HG02981 (cell line): ENCODE measurements around the gene DENR.
A peak's percentile ranks its signal among the peaks of the same experiment; 100 is the strongest.
"Not testable (repeated sequence)": the region's sequence is repeated elsewhere in the genome, so short reads cannot be mapped to it uniquely, and the experiment has no call there.

Experiments
- ATAC-seq: cut with Tn5 transposase; IDR thresholded peaks from one replicate; pipeline ENCODE4 v1.9.1; 2021; ENCODE audit warnings: mild to moderate bottlenecking, moderate library complexity; ENCODE audit not compliant: unreplicated experiment

The DENR gene

GRCh38 chr12:122752464-122753318 is at the start of gene DENR:
TSS of gene DENR (plus strand) at chr12:122752824. CDS start at chr12:122753702, 878 bp downstream.
- ATAC-seq, result peak; percentile 93

GRCh38 chr12:122702890-122703611 is 49.6 kb upstream of the DENR start, which contains the start of gene HCAR2:
TSS of gene HCAR2 (minus strand) at chr12:122703357. CDS start at chr12:122703283, 74 bp downstream.
- ATAC-seq, result not testable (repeated sequence)

- ATAC-seq, result not testable (repeated sequence)
Observed at GRCh38 chr12:122703841-122704240, 48.8 kb upstream of the DENR start.

GRCh38 chr12:122709287-122709686 is 43.3 kb upstream of the DENR start:
- not testable (repeated sequence) for ATAC-seq

- not testable (repeated sequence) for ATAC-seq
Observed at GRCh38 chr12:122710341-122710740, 42.3 kb upstream of the DENR start.

GRCh38 chr12:122711266-122711665 is 41.4 kb upstream of the DENR start:
- ATAC-seq, result not testable (repeated sequence)

- not testable (repeated sequence) for ATAC-seq
Observed at GRCh38 chr12:122713491-122714188, 39.0 kb upstream of the DENR start.

- ATAC-seq, result not testable (repeated sequence)
Observed at GRCh38 chr12:122715211-122715610, 37.4 kb upstream of the DENR start.

- not testable (repeated sequence) for ATAC-seq
Observed at GRCh38 chr12:122716658-122717057, 36.0 kb upstream of the DENR start, which contains the start of gene HCAR3. TSS of gene HCAR3 (minus strand) at chr12:122716811. CDS start at chr12:122716737, 74 bp downstream.

GRCh38 chr12:122721057-122721545 is 31.5 kb upstream of the DENR start:
- no peak for ATAC-seq

GRCh38 chr12:122722387-122722786 is 30.2 kb upstream of the DENR start:
- ATAC-seq, result no peak

GRCh38 chr12:122724641-122725243 is 27.9 kb upstream of the DENR start:
- ATAC-seq, result peak; percentile 50

GRCh38 chr12:122725452-122726079 is 27.1 kb upstream of the DENR start:
- ATAC-seq, result no peak

GRCh38 chr12:122726080-122726558 is 26.5 kb upstream of the DENR start:
- ATAC-seq, result no peak

GRCh38 chr12:122729583-122730214 is 22.9 kb upstream of the DENR start:
- no peak for ATAC-seq

- no peak for ATAC-seq
Observed at GRCh38 chr12:122730215-122731014, 22.2 kb upstream of the DENR start, which contains the start of gene HCAR1. TSS of gene HCAR1 (minus strand) at chr12:122730844. CDS start at chr12:122730339, 505 bp downstream.

GRCh38 chr12:122732170-122732569 is 20.5 kb upstream of the DENR start:
- ATAC-seq, result no peak

GRCh38 chr12:122732611-122733010 is 20.0 kb upstream of the DENR start:
- no peak for ATAC-seq
